HepG2 (cell line): ENCODE measurements around the gene PRTN3. TPM values are rescaled to one million over a fixed set of nuclear protein-coding genes. Genes with fewer than 3 reads are reported as not detected.

Experiments used
- ARNT ChIP-seq: fragments of 450-650 bp; IDR thresholded peaks from 2 replicates; pipeline ENCODE4 v1.6.1; 2017
- ATM ChIP-seq: fragments of 450-650 bp; IDR thresholded peaks from 2 replicates; pipeline ENCODE4 v1.7.1; 2017; ENCODE audit warnings: mild to moderate bottlenecking, borderline replicate concordance
- CC2D1A ChIP-seq: sonication (generic); formaldehyde crosslinking; IDR thresholded peaks from 2 replicates; pipeline ENCODE4 v1.8.1; 2023; ENCODE audit warnings: mild to moderate bottlenecking, missing genetic modification reagents
- CENPBD1 ChIP-seq: sonication (generic); formaldehyde crosslinking; IDR thresholded peaks from 2 replicates; pipeline ENCODE4 v1.8.0; 2022; ENCODE audit warnings: missing genetic modification reagents, low read depth, mild to moderate bottlenecking, borderline replicate concordance
- DNMT3B ChIP-seq: conservative IDR thresholded peaks from 2 replicates; pipeline ENCODE4 v1.6.1; 2016; ENCODE audit warnings: missing biosample characterization, control low read depth
- FOXM1 ChIP-seq: sonication (generic); formaldehyde crosslinking; IDR thresholded peaks from 2 replicates; pipeline ENCODE4 v1.5.0; 2020; ENCODE audit warnings: missing genetic modification reagents
- GABPA ChIP-seq, 2 experiments: IDR thresholded peaks; 2 replicates each; pipeline ENCODE4 v1.6.1; 2011 to 2016; ENCODE audit warnings: low read depth in 2 of 2, low read length in 1 of 2, missing biosample characterization in 1 of 2, missing genetic modification characterization in 1 of 2
- HMGA1 ChIP-seq: sonication (generic); formaldehyde crosslinking; conservative IDR thresholded peaks from 2 replicates; pipeline ENCODE4 v1.4.0; 2020; ENCODE audit warnings: missing genetic modification reagents
- HOXA5 ChIP-seq: sonication (generic); formaldehyde crosslinking; IDR thresholded peaks from 2 replicates; pipeline ENCODE4 v1.4.0; 2020; ENCODE audit warnings: missing genetic modification reagents
- IKZF5 ChIP-seq: IDR thresholded peaks from 2 replicates; pipeline ENCODE4 v1.6.1; 2018; ENCODE audit warnings: missing genetic modification reagents, mild to moderate bottlenecking, missing compliant biosample characterization
- KLF9 ChIP-seq: IDR thresholded peaks from 2 replicates; pipeline ENCODE4 v1.6.1; 2016; ENCODE audit warnings: low read depth
- KMT2B ChIP-seq: IDR thresholded peaks from 2 replicates; pipeline ENCODE4 v1.6.1; 2016; ENCODE audit warnings: missing genetic modification reagents, missing compliant biosample characterization
- NAIF1 ChIP-seq: sonication (generic); formaldehyde crosslinking; IDR thresholded peaks from 2 replicates; pipeline ENCODE4 v1.5.0; 2020; ENCODE audit warnings: mild to moderate bottlenecking, missing genetic modification reagents, borderline replicate concordance
- NFATC3 ChIP-seq: sonication (generic); formaldehyde crosslinking; IDR thresholded peaks from 2 replicates; pipeline ENCODE4 v1.5.1; 2020; ENCODE audit warnings: mild to moderate bottlenecking, missing genetic modification reagents
- NR1H2 ChIP-seq: sonication (generic); formaldehyde crosslinking; IDR thresholded peaks from 2 replicates; pipeline ENCODE4 v1.8.1; 2022; ENCODE audit warnings: low read depth, missing genetic modification reagents, borderline replicate concordance
- RARA ChIP-seq: IDR thresholded peaks from 2 replicates; pipeline ENCODE4 v1.6.1; 2016; ENCODE audit warnings: missing genetic modification reagents, missing compliant biosample characterization
- REL ChIP-seq: sonication (generic); formaldehyde crosslinking; conservative IDR thresholded peaks from 2 replicates; pipeline ENCODE4 v1.8.0; 2022; ENCODE audit warnings: mild to moderate bottlenecking, missing genetic modification reagents, moderate library complexity
- SMYD3 ChIP-seq: sonication (generic); formaldehyde crosslinking; IDR thresholded peaks from 2 replicates; pipeline ENCODE4 v1.8.1; 2023; ENCODE audit warnings: mild to moderate bottlenecking, missing genetic modification reagents
- SNAPC2 ChIP-seq: sonication (generic); formaldehyde crosslinking; IDR thresholded peaks from 2 replicates; pipeline ENCODE4 v1.8.1; 2022; ENCODE audit warnings: mild to moderate bottlenecking, missing genetic modification reagents
- TRIM24 ChIP-seq: sonication (generic); formaldehyde crosslinking; IDR thresholded peaks from 2 replicates; pipeline ENCODE4 v1.8.0; 2022; ENCODE audit warnings: mild to moderate bottlenecking, missing genetic modification reagents
- ZFAT ChIP-seq: sonication (generic); formaldehyde crosslinking; conservative IDR thresholded peaks from 2 replicates; pipeline ENCODE4 v1.8.1; 2023; ENCODE audit warnings: missing genetic modification reagents, inconsistent platforms
- polyA plus RNA-seq, 8 experiments: library from polyadenylated mRNA; depleted of rRNA in 3 of 8; stranded (reverse) in 7 of 8; unstranded in 1 of 8; fragments of >200 nt; fragmentation: Illumina TruSeq in 4 of 8; extraction: Trizol in 4 of 8; gene quantifications; 2 replicates each; pipeline versions ENCODE4 v1.2.1 to v1.2.3, GENCODE V29; 2011 to 2016; ENCODE audit warnings: low read depth in 4 of 8, missing spikeins in 1 of 8, mixed read lengths in 1 of 8; ENCODE audit not compliant: insufficient read depth in 1 of 8
- total RNA-seq, 5 experiments: library from RNA; depleted of rRNA; stranded (reverse); fragments of >200 nt; fragmentation: Illumina TruSeq; extraction: Trizol; gene quantifications; 2 replicates each; pipeline ENCODE4 v1.2.3, GENCODE V29; 2016; ENCODE audit warnings: low read depth in 1 of 5
- TF ChIP-seq, protein P1 (sequence below): sonication (generic); formaldehyde crosslinking; IDR thresholded peaks from 2 replicates; pipeline ENCODE4 v1.5.1; 2020; ENCODE audit warnings: missing genetic modification reagents, mild to moderate bottlenecking, borderline replicate concordance
- TF ChIP-seq, protein P2 (sequence below): sonication (generic); formaldehyde crosslinking; IDR thresholded peaks from 2 replicates; pipeline ENCODE4 v1.8.1; 2023; ENCODE audit warnings: mild to moderate bottlenecking, missing genetic modification reagents, borderline replicate concordance

Gene PRTN3
- total and polyA plus RNA-seq, 2 of the 13 experiments (the other 11 are each of a cell fraction or from before 2014, with no cell fraction given), result not detected

DNA sequence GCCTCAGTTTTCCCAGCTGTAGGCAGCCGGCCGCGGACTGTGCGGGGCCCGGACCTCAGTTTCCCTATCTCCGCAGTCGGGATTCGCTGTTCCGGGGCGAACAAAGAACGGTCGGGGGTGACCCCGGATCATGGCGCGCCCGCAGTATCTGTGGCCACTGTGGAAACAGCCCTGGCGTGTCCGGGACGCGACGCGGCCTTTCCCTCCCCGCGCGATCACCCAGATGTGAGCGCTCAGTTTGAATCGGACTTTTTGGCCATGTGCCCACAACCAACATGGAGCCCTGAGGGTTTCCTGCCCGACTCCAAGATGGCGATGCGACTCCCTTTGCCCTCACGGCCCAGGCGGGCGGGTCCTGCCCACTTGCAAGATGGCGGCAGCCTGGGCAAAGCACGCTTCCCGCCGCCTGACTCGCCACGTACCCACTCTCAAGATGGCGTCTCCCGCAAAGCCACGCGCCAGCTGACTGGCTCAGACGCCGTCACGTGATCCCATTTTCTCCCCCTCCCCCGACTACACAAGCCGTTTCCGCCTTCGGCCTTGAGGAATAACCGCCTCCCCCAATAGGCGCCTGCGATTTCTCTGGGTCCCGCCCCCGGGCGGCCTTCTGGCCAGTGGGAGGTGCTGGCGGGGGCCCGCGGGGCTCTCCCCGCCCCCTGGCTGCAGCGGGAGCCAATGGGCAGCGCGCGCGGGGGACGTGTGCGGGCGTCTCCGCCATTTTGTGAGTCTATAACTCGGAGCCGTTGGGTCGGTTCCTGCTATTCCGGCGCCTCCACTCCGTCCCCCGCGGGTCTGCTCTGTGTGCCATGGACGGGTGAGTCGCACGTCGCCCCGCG is 43.9 kb upstream of the PRTN3 start, which contains the start of gene PTBP1 (continued):
- TF ChIP-seq, protein P1, sequence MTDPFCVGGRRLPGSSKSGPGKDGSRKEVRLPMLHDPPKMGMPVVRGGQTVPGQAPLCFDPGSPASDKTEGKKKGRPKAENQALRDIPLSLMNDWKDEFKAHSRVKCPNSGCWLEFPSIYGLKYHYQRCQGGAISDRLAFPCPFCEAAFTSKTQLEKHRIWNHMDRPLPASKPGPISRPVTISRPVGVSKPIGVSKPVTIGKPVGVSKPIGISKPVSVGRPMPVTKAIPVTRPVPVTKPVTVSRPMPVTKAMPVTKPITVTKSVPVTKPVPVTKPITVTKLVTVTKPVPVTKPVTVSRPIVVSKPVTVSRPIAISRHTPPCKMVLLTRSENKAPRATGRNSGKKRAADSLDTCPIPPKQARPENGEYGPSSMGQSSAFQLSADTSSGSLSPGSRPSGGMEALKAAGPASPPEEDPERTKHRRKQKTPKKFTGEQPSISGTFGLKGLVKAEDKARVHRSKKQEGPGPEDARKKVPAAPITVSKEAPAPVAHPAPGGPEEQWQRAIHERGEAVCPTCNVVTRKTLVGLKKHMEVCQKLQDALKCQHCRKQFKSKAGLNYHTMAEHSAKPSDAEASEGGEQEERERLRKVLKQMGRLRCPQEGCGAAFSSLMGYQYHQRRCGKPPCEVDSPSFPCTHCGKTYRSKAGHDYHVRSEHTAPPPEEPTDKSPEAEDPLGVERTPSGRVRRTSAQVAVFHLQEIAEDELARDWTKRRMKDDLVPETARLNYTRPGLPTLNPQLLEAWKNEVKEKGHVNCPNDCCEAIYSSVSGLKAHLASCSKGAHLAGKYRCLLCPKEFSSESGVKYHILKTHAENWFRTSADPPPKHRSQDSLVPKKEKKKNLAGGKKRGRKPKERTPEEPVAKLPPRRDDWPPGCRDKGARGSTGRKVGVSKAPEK (CRISPR knock-in tag), result no peak
- TF ChIP-seq KMT2B (peak; percentile 52; the same call in 1 of the 2 replicates), CENPBD1 (no peak), ATM (no peak), HMGA1 (CRISPR knock-in tag) (no peak), NFATC3 (CRISPR knock-in tag) (no peak), SNAPC2 (CRISPR knock-in tag) (no peak; the same call in 1 of the 2 replicates), NR1H2 (CRISPR knock-in tag) (no peak), ZFAT (no peak), DNMT3B (CRISPR knock-in tag) (no peak), SMYD3 (CRISPR knock-in tag) (peak; percentile 74; the same call in 1 of the 2 replicates), ARNT (no peak), RARA (CRISPR knock-in tag) (0 out of 2 replicates have a peak, but pooled peaks have one; percentile 34), NAIF1 (CRISPR knock-in tag) (0 out of 2 replicates have a peak, but pooled peaks have one; percentile 40), KLF9 (CRISPR knock-in tag) (no peak), IKZF5 (CRISPR knock-in tag) (peak; percentile 87), HOXA5 (peak; percentile 61; the same call in 1 of the 2 replicates), GABPA (IDR thresholded peaks at IDR 0.05; ENCODE audit: low read depth, low read length) (peak; percentile 48; the same call in 1 of the 2 replicates), GABPA (CRISPR knock-in tag; IDR thresholded peaks at IDR 0.05; ENCODE audit: low read depth) (peak; percentile 86), FOXM1 (CRISPR knock-in tag) (no peak), CC2D1A (CRISPR knock-in tag) (no peak), REL (CRISPR knock-in tag) (no peak), TRIM24 (CRISPR knock-in tag) (no peak)
- TF ChIP-seq, protein P2, sequence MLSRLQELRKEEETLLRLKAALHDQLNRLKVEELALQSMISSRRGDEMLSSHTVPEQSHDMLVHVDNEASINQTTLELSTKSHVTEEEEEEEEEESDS, result no peak
